GM10248 (cell line): ENCODE results near the gene ABR.
A peak's percentile ranks its signal among the peaks of the same experiment; 100 is the strongest.

Experiments
- CTCF ChIA-PET: fragments of 300-600 bp; sonication (Branson Sonifier 250); formaldehyde crosslinking; extraction: SDS; loops from one replicate; lab custom pipeline; 2021; ENCODE audit warnings: antibody characterized with exemption; lab: Yijun Ruan, JAX
- POLR2A ChIA-PET: fragments of 350-650 bp; sonication (Branson Sonifier 250); formaldehyde crosslinking; extraction: SDS; loops from one replicate; lab custom pipeline; 2020; ENCODE audit warnings: antibody characterized with exemption; lab: Yijun Ruan, JAX
- DNase-seq: peaks from one replicate; pipeline ENCODE4 v3.0.0; 2012; ENCODE audit errors: extremely low spot score
- CTCF ChIP-seq: IDR thresholded peaks from 2 replicates; pipeline ENCODE4 v1.5.1; 2012; ENCODE audit warnings: mild to moderate bottlenecking, low read depth; ENCODE audit errors: extremely low read depth, missing control alignments, control extremely low read depth

ABR gene

DNA sequence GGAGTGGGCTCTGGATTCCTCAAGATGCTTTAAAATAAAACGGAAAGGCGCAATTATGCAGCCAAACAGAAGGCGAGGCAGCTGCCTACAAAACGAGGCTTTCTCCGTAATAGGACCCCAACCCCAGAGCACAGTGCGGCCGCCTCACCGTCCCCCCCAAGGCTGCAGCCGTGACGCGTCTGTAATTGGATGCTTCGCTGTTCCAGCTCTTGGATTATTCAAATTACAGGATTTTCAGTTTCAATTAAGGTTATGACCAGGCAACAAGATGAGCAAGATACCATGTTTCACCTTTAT lies 37.3 kb upstream of the ABR start:
- no peak for TF ChIP-seq CTCF
- POLR2A ChIA-PET = no interaction called here
- no peak for DNase-seq

GRCh38 chr17:1216217-1217088 lies 36.7 kb upstream of the ABR start:
- TF ChIP-seq CTCF = no peak
- CTCF ChIA-PET = interaction anchor here (1.2 to 5.4 kb wide), 4 partner anchors 10 to 25 kb away, joined by 3 to 18 read pairs (median 7); no protein-coding TSS in a partner anchor

More for the DNA sequence above, 37.3 kb upstream of the ABR start:
- CTCF ChIA-PET = interaction anchor here (1.2 to 5.4 kb wide), 4 partner anchors 10 to 24 kb away, joined by 3 to 18 read pairs (median 7); no protein-coding TSS in a partner anchor

DNA sequence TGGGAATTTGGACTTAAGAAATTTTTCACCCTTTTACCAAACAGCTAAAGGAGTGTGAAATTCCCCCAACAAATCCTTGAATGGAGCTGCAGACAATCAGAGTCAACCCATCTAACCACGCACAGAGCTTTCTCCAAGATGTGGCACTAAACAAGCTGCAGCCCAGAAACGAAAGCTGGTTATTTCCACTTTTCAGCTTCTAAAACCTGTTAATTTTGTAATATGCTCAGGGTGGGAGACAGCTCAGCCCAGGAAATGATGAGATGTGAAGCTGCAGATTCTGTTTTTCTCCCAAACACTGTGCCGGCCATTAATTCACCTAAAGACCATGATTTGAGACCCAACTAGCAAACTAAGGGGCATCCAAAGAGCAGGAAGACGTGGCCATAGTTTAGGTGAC lies 33.2 kb upstream of the ABR start:
- CTCF ChIA-PET = interaction anchor here (1.0 to 1.2 kb wide), 3 partner anchors 26 to 155 kb away, joined by 3 to 5 read pairs (median 4); no protein-coding TSS in a partner anchor
- POLR2A ChIA-PET = no interaction called here
- TF ChIP-seq CTCF = no peak
- no peak for DNase-seq

More at GRCh38 chr17:1216217-1217088, 36.7 kb upstream of the ABR start:
- POLR2A ChIA-PET = interaction anchor here (0.5 kb wide), 1 partner anchor 15 kb away, joined by 5 read pairs; no protein-coding TSS in a partner anchor
- peak; percentile 53 for DNase-seq

DNA sequence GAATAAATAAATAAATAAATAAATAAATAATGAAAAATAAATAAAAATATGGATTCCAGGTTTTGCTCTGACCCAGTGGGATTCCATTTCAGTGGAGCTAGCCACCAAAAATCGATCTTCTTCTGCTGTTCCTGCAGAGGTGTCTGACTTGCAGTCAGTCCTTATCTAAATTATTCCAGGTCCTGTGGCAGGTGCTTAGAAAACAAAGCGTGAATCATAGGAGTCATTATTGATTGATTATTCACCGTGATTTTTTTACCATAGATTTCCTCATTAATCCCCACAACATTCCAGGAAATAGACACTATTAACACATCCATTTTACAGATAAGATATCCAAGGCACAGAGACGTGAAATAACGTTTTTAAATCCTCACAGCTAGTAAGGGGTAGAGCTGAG lies 31.5 kb upstream of the ABR start:
- POLR2A ChIA-PET = no interaction called here
- no peak for TF ChIP-seq CTCF
- CTCF ChIA-PET = interaction anchor here (2.2 kb wide), 1 partner anchor 10 kb away, joined by 5 read pairs; no protein-coding TSS in a partner anchor
- DNase-seq = no peak

DNA sequence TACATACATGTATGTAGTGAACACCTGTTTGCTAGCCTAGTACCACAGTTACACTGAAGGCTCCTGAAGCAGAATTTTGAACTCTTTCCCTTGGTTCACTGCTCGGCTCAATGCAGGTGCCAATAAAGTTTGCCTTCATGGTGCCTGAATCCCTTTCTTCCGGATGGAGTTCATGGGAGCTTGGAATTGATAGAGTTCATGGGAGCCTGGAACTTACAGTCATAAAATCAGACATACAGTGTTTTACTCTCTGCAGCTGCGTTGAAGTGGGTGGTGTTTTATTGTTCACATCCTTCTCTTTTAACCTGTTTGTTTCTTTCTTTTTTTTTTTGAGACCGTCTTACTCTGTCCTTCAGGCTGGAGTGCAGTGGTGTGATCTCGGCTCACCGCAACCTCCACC lies 29.2 kb upstream of the ABR start:
- POLR2A ChIA-PET = interaction anchor here (0.6 kb wide), 1 partner anchor 21 kb away, joined by 3 read pairs; no protein-coding TSS in a partner anchor
- no peak for TF ChIP-seq CTCF
- CTCF ChIA-PET = interaction anchor here (1.2 kb wide), 1 partner anchor 21 kb away, joined by 3 read pairs; no protein-coding TSS in a partner anchor
- DNase-seq = no peak

DNA sequence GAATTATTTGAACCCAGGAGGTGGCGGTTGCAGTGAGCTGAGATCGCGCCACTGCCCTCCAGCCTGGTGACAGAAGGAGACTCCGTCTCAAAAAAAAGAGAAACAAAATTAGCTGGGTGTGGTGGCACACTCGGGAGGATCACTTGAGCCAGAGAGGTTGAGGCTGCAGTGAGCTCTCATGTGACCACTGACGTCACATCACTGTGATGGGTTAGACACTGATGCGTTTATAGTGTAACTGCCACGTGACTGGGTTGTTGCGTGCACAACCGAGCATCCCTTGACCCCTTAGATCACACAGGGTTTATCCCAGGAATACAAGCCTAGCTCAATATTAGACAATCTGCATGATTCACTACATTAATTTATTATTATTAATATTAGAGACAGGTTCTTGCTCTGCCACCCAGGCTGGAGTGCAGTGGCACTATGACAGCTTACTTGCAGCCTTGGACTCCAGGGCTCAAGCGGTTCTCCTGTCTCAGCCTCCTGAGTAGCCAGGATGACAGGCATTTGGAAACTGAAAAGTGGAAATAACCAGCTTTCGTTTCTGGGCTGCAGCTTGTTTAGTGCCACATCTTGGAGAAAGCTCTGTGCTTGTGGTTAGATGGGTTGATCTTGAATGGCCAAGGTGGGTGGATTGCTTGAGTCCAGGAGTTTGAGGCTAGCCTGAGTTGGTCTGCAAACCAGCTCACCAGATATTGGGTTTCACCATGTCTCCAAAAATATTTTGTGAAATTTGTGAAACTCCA lies 26.4 kb upstream of the ABR start:
- no peak for DNase-seq
- ChIA-PET CTCF (interaction anchor here (1.0 to 2.6 kb wide), 7 partner anchors 12 to 84 kb away, joined by 4 to 18 read pairs (median 5); no protein-coding TSS in a partner anchor), POLR2A (interaction anchor here (0.7 to 1.5 kb wide), 2 partner anchors 8 to 410 kb away, joined by 3 to 4 read pairs; no protein-coding TSS in a partner anchor)
- no peak for TF ChIP-seq CTCF
